M059J (cell line): ENCODE measurements around the gene SPRR1A. TPM values are rescaled to one million over a fixed set of nuclear protein-coding genes. Genes with fewer than 3 reads are reported as not detected.
"Not testable (repeated sequence)": the region's sequence is repeated elsewhere in the genome, so short reads cannot be mapped to it uniquely, and the experiment has no call there.

Experiments used
- DNase-seq: peaks from one replicate; pipeline ENCODE4 v3.0.0-alpha.2; 2012; ENCODE audit warnings: low read depth
- total RNA-seq: library from RNA; depleted of rRNA; stranded (reverse); fragments of >200 nt; shearing (Covaris generic); gene quantifications from 2 replicates; pipeline ENCODE4 v1.2.3, GENCODE V29; 2014

Gene SPRR1A
- total RNA-seq, 1 experiment from 2014 or later: not detected

- DNase-seq: no peak
Measured at GRCh38 chr1:152972196-152972886, 11.5 kb upstream of the SPRR1A start.

DNA sequence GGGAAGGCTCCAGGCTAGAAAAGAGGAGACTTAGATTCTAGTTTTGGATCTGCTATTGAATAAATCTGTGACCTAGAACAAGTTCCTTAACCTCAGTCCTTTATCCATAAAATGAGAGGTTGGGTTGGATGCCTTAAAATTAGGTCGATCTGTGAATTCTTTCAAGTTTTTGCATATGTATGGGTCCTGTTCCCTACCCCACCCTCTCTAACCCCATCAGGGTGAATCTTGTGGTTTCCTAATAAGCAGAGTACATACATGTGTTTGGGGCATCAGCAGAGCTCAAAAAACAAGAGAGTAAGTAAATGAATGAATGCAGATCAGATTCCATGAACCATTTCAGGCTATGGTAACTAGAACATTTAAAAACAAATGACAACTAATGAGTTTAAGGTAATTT lies 7.2 kb upstream of the SPRR1A start:
- DNase-seq: no peak

- DNase-seq: no peak
Measured at GRCh38 chr1:152977614-152978013, 6.3 kb upstream of the SPRR1A start.

GRCh38 chr1:152980676-152981075 lies 3.2 kb upstream of the SPRR1A start:
- DNase-seq: no peak

DNA sequence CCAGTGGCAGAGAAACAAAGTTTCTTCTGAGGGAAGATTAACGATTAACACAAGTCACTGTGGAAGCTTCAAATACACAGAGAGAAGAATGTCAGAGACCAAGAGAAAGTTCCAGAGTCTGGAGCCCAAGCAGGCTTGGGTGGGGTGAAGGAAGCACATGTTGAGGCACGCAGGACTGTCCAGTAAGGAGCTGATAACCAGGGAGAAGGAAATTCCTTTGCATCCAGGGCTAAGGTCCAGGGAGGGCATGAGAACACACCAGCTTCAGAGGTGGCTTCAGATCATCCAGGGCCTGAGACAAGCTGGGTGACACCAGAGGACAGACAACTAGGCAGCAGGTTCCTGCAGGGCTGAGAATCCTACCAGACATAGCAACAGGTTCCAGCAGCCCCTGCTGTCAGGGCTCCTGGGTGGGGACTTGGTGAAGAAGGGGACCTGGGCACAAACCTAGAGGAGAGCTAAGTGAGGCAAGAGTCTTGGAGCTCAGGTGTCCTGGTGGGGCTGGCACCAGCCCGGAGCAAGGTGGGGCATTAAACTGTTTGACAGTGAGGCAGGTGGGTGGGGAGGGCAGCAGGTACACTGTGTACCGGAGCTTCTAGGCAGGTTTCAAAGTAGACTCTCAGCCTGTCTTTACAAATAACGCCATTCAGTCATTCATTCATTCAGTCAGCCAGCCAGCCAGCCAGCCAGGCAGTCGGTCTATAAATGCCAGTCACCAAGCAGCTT lies 2.6 kb upstream of the SPRR1A start:
- DNase-seq: no peak

- no peak for DNase-seq
Measured at GRCh38 chr1:152982076-152982475, 1.8 kb upstream of the SPRR1A start.

DNA sequence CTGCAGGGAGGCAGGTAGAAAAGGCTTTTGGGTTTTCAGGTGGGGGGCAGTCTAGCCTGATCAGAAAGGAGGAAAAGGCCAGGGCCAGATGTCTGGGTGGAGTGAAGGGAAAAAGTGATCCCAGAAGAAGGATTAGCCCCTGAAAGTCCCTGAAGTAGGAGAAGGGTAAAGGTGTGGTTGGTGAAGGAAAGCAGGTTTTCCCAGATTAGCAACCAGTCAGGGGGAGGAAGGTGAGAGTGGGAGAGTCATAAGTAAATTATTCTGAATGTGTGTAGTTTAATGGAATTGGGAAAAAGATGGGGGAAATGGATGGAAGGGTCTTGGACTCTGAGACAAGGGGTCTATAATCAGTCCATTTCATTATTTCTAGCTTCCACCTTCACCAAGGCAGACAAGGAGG lies 647 bp upstream of the SPRR1A start:
- no peak for DNase-seq

DNA sequence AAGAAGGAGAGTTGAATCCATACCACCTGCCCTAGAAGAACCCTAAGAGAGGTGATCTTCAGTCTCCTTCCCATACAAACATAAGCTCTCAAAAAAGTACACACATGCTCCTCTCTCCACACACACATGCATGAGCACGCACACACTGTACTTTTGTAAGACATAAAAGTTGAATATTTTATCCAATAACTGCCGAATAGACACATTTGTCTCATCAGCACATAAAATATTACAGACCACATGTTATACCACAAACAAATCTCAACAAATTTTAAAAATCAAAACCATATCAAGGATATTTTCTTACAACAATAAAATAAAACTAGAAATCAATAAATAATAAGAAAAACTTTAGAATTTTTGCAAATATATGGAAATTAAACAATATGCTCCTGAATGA lies 2.7 kb downstream of the SPRR1A start:
- DNase-seq: no peak

DNA sequence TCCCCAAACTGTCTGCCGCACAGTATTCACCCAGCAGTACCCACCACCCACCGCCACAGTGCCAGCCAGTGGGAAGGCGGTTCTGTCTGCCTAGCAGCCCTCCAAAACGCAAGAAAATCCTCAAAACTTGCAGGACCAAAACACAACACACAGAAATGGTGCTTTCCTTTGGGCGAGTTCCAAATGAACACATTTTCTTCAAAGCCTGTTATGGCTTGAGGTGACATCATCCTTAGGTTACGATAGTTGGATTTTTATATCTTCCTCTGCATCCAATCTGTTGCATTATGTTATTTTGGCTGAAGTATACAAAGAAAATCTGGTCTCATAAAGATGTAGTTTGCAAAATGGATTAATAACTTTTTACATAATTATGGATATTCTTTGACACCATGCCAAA lies 9.3 kb downstream of the SPRR1A start:
- DNase-seq: no peak

- DNase-seq: no peak
Measured at GRCh38 chr1:152995842-152996241, 12.0 kb downstream of the SPRR1A start.

DNA sequence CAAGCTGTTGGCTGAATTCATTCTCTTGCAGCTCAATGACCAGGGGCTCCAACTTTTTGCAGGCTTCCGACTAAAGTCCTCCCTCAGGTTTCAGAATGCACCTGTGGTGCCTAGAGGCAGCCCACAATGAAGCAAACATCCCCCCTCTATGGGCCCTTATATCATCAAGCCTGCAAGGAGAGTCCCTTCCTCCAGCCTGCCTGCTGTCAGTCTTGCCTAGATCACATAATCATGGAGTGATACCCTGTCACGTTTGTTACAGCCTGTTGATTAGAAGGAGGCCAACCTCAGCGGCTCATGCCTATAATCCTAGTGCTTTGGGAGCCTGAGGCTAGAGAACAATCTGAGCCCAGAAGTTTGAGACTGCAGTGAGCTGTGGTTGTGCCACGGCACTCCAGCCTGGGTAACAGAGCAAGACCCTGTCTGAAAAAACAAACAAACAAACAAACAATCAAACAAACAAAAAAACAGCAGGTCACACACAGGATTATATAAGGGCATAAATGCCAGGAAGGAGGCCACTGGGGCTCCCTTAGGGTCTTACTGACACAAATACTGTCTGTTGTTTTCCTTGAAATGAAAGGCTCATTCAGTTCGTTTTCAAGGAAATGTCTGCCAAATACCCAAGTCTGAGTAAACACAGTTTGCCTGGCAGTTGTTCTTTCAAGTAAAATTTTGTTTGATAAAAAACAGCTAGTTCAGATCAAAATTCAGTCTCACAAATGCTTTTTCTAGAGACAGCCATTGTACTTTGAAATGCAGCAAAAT lies 12.9 kb downstream of the SPRR1A start:
- no peak for DNase-seq

DNA sequence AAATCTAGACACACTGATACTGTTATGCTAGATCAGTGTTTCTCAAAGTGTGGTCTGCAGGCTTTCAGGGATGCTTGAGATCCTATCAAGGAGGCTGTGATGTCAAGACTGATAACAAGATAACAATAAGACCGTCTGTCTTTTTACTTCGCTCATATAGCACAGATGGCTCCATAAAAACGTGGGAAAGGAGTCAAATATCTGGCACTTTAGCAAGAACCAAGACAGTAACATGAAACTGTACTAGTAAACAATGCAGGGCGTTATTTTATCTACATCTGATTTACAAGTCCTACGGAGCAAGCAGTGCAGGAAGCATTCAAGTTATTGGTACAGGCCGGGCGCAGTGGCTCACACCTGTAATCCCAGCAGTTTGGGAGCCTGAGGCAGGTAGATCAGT lies 14.0 kb downstream of the SPRR1A start:
- DNase-seq: no peak

GRCh38 chr1:152998476-152998875 lies 14.6 kb downstream of the SPRR1A start:
- DNase-seq: no peak

- DNase-seq: no peak
Measured at GRCh38 chr1:152999818-153000217, 15.9 kb downstream of the SPRR1A start.

GRCh38 chr1:153000294-153000693 lies 16.4 kb downstream of the SPRR1A start:
- DNase-seq: no peak

- no peak for DNase-seq
Measured at GRCh38 chr1:153001382-153001781, 17.5 kb downstream of the SPRR1A start, which contains the start of gene SPRR3. Gene SPRR3, plus strand, starts transcription at chr1:153001749. Its CDS starts 1,272 bp downstream, at chr1:153003021.

GRCh38 chr1:153011235-153011758 lies 27.4 kb downstream of the SPRR1A start:
- not testable (repeated sequence) for DNase-seq

DNA sequence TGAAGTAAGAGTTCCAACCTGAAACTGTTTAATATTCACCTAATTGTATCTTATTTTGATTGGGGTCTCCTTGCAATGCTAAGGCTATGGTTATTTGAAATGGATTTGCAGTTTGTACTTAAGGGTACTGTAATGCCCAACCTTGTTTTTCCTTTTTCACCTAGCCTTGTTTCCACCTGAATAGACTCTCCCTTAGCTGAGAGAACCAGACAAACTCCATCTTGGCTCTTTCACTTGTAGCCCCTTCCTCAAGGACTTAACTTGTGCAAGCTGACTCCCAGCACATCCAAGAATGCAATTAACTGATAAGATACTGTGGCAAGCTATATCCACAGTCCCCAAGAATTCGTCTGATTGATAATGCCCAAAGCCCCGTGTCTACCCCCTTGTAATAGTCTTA lies 37.9 kb downstream of the SPRR1A start:
- not testable (repeated sequence) for DNase-seq

DNA sequence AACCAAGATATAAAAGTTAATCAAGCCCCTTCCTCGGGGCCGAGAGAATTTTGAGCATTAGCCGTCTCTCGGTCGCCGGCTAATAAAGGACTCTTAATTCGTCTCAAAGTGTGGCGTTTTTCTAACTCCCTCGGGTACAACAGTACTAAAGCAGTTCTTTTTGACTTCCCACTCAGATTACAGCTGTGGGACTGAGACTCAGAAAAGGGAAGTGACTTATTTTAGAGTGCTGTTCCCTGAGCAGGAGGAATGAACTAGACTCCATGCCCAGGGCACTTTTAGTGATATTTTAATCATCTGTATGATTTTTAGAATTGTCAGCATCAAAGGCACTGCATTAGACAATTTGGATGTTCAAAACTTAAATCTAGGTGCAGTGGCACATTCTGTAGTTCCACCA lies 38.5 kb downstream of the SPRR1A start:
- not testable (repeated sequence) for DNase-seq

DNA sequence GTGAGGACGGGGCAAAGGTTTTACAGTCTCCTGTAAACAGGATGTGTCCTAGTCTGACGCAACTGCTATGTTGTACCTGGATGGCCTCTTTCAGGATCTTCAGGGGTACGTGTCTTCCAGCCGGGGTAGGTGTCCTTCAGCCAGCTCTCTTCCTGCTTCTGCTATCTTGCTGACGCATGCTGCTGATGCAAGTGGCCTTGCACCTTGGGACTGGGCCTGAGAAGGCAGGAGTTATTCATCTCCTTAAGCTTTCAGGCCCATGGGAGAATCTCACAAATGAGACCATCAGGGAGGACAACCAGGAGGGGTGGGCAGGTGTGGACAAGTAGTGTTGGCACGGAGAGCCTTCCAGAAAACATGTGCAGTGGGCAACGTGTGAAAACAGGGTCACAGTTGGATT lies 39.2 kb downstream of the SPRR1A start:
- DNase-seq: no peak

GRCh38 chr1:153024413-153024812 lies 40.5 kb downstream of the SPRR1A start:
- no peak for DNase-seq

GRCh38 chr1:153025797-153026196 lies 41.9 kb downstream of the SPRR1A start:
- DNase-seq: no peak
